PFSK-1 (cell line): ENCODE data around the gene ZBED2. TPM values are rescaled to one million over a fixed set of nuclear protein-coding genes. Genes with fewer than 3 reads are reported as not detected.

Experiments
- FOXP2 ChIP-seq: optimal IDR thresholded peaks from 2 replicates; pipeline ENCODE3; 2011; ENCODE audit warnings: borderline replicate concordance, control low read depth, inconsistent platforms; ENCODE audit not compliant: insufficient read depth; ENCODE audit errors: extremely low read length, extremely low read depth
- POLR2AphosphoS5 ChIP-seq: IDR thresholded peaks from 2 replicates; pipeline ENCODE4 v1.6.1; 2012; ENCODE audit warnings: low read depth, mild to moderate bottlenecking, control low read depth, low read length, moderate library complexity
- REST ChIP-seq, 2 experiments: IDR thresholded peaks; 2 replicates each; pipeline versions ENCODE4 v1.6.1 to v1.8.0; 2011 to 2012; ENCODE audit warnings: low read depth in 2 of 2, low read length in 2 of 2, control low read depth in 1 of 2, inconsistent platforms in 1 of 2, mild to moderate bottlenecking in 1 of 2, moderate library complexity in 1 of 2; ENCODE audit not compliant: insufficient read depth in 1 of 2
- SIN3A ChIP-seq: IDR thresholded peaks from 2 replicates; pipeline ENCODE4 v1.6.1; 2012; ENCODE audit warnings: mild to moderate bottlenecking, low read length, moderate library complexity, borderline replicate concordance; ENCODE audit not compliant: insufficient read depth
- TAF1 ChIP-seq: IDR thresholded peaks from 2 replicates; pipeline ENCODE4 v1.6.1; 2012; ENCODE audit warnings: low read length, control low read depth, borderline replicate concordance; ENCODE audit not compliant: insufficient read depth
- polyA plus RNA-seq: library from polyadenylated mRNA; unstranded; fragments of >200 nt; gene quantifications from one replicate; pipeline ENCODE4 v1.2.1, GENCODE V29; 2012; ENCODE audit warnings: low read depth, missing spikeins; ENCODE audit not compliant: insufficient read length

The ZBED2 gene
- not detected for polyA plus RNA-seq

- no peak for TF ChIP-seq SIN3A
Measured at GRCh38 chr3:111595232-111595631, at the start of gene ZBED2. Gene ZBED2, minus strand, starts transcription at chr3:111595346. Its CDS starts 1,145 bp downstream, at chr3:111594201.

- TF ChIP-seq TAF1 (no peak), POLR2AphosphoS5 (no peak), REST (IDR thresholded peaks at IDR 0.05; ENCODE audit: insufficient read depth in 1 of 2, low read depth in 2 of 2, low read length in 2 of 2) (no peak), SIN3A (no peak), FOXP2 (no peak)
Measured at GRCh38 chr3:111639316-111639715, 44.2 kb upstream of the ZBED2 start.

- no peak for TF ChIP-seq SIN3A
Measured at GRCh38 chr3:111636366-111636885, 41.3 kb upstream of the ZBED2 start.

GRCh38 chr3:111635403-111635802 lies 40.3 kb upstream of the ZBED2 start:
- TF ChIP-seq FOXP2, result no peak
- TF ChIP-seq POLR2AphosphoS5, result no peak
- TF ChIP-seq REST (IDR thresholded peaks at IDR 0.05; ENCODE audit: insufficient read depth in 1 of 2, low read depth in 2 of 2, low read length in 2 of 2), result no peak
- TF ChIP-seq TAF1, result no peak
- TF ChIP-seq SIN3A, result no peak

- TF ChIP-seq TAF1 (no peak), POLR2AphosphoS5 (no peak), FOXP2 (no peak), SIN3A (no peak), REST (IDR thresholded peaks at IDR 0.05; ENCODE audit: insufficient read depth in 1 of 2, low read depth in 2 of 2, low read length in 2 of 2) (no peak)
Measured at GRCh38 chr3:111627092-111627491, 31.9 kb upstream of the ZBED2 start.

GRCh38 chr3:111621535-111621934 lies 26.4 kb upstream of the ZBED2 start:
- TF ChIP-seq POLR2AphosphoS5 (no peak), FOXP2 (no peak), SIN3A (no peak), TAF1 (no peak), REST (IDR thresholded peaks at IDR 0.05; ENCODE audit: insufficient read depth in 1 of 2, low read depth in 2 of 2, low read length in 2 of 2) (no peak)
